ENCODE data around the gene HOXA9. TPM values are rescaled to one million over a fixed set of nuclear protein-coding genes. Genes with fewer than 3 reads are reported as not detected.

The HOXA9 gene
- polyA plus RNA-seq, 1 donor (not counting 4 experiments of a cell fraction or from before 2014, with no cell fraction given) = 28.1 TPM

DNA sequence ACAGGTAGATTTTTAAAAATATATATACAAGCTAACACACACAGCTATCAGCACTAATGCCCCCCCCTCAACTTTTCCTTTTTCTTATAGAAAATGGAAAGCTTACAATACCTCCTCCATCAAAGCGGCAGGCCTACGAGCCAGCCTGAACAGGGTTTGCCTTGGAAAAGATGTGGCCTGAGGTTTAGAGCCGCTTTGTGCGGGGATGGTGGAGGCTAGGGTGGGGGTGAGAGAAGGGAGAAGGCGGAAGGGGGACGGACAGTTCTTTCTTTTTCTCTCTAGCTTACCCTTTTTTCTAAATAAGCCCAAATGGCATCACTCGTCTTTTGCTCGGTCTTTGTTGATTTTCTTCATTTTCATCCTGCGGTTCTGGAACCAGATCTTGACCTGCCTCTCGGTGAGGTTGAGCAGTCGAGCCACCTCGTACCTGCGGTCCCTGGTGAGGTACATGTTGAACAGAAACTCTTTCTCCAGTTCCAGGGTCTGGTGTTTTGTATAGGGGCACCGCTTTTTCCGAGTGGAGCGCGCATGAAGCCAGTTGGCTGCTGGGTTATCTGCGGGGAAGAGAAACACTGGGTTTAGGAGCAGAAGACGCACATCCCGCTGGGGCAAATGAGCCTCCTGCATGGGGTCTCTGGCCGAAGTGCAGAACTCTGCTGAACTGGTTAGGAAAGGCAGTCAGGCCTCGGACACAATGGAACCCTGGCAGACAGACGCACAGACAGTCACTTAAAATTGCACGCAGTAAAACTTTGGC, 1.9 kb downstream of the HOXA9 start:
- peak overlapping the region; percentile 78 to 94 (median 84) for H3K4me3 ChIP-seq (ENCODE audit: control insufficient read depth in 2 of 3, extremely low read depth in 1 of 3, insufficient read depth in 2 of 3, low read depth in 1 of 3, low read length in 3 of 3)
- no peak for DNase-seq (ENCODE audit: low read depth, low spot score)
- H3K79me2 ChIP-seq (ENCODE audit: control insufficient read depth, insufficient read depth, low read length) = peaks cover 75% of the 10 kb centered on the region
- H2AFZ ChIP-seq (ENCODE audit: control insufficient read depth, low read length) = no peak overlapping the region
- TF ChIP-seq, protein P1, sequence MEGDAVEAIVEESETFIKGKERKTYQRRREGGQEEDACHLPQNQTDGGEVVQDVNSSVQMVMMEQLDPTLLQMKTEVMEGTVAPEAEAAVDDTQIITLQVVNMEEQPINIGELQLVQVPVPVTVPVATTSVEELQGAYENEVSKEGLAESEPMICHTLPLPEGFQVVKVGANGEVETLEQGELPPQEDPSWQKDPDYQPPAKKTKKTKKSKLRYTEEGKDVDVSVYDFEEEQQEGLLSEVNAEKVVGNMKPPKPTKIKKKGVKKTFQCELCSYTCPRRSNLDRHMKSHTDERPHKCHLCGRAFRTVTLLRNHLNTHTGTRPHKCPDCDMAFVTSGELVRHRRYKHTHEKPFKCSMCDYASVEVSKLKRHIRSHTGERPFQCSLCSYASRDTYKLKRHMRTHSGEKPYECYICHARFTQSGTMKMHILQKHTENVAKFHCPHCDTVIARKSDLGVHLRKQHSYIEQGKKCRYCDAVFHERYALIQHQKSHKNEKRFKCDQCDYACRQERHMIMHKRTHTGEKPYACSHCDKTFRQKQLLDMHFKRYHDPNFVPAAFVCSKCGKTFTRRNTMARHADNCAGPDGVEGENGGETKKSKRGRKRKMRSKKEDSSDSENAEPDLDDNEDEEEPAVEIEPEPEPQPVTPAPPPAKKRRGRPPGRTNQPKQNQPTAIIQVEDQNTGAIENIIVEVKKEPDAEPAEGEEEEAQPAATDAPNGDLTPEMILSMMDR (optimal IDR thresholded peaks at IDR 0.05 in 1 of 3, IDR thresholded peaks at IDR 0.05 in 1 of 3, conservative IDR thresholded peaks at IDR 0.05 in 1 of 3; ENCODE audit: extremely low read depth in 1 of 3, insufficient read depth in 2 of 3, low read length in 3 of 3) = no peak
- no peak for TF ChIP-seq EZH2 (IDR thresholded peaks at IDR 0.05; ENCODE audit: low read length)
- no peaks in the 10 kb centered on the region for H4K20me1 ChIP-seq (ENCODE audit: control insufficient read depth, extremely low read depth, insufficient read depth, low read length)
- H3K4me2 ChIP-seq (ENCODE audit: control insufficient read depth, extremely low read depth, insufficient read depth, low read depth, low read length) = peak overlapping the region; percentile 98
- H3K4me1 ChIP-seq (ENCODE audit: control insufficient read depth, extremely low read depth, insufficient read depth, low read length) = peaks cover 34% of the 10 kb centered on the region
- H3K9ac ChIP-seq (ENCODE audit: control insufficient read depth, extremely low read depth, insufficient read depth, low read length) = peak overlapping the region; percentile 83
- no peaks in the 10 kb centered on the region for H3K9me1 ChIP-seq (ENCODE audit: control insufficient read depth, extremely low read depth, insufficient read depth, low read length)
- H3K27ac ChIP-seq (ENCODE audit: control insufficient read depth, insufficient read depth, low read length) = peak overlapping the region; percentile 87
- H3K27me3 ChIP-seq (ENCODE audit: control insufficient read depth, extremely low read depth, insufficient read depth, low read length) = no peaks in the 10 kb centered on the region
- dilution Hi-C loops (cut with MboI; ENCODE audit: extremely low pct_ligation_motif_present, low sequenced_read_pairs) = no loop called here
- peaks cover 4 to 10% of the 10 kb centered on the region in 2 experiments for H3K36me3 ChIP-seq (ENCODE audit: control insufficient read depth in 2 of 2, extremely low read depth in 1 of 2, insufficient read depth in 2 of 2, low read length in 2 of 2)
- FAIRE-seq = peak; percentile 23
- H3K9me3 ChIP-seq (ENCODE audit: control insufficient read depth, low read depth, low read length) = no peaks in the 10 kb centered on the region

- TF ChIP-seq, protein P1 (optimal IDR thresholded peaks at IDR 0.05 in 1 of 3, IDR thresholded peaks at IDR 0.05 in 1 of 3, conservative IDR thresholded peaks at IDR 0.05 in 1 of 3; ENCODE audit: extremely low read depth in 1 of 3, insufficient read depth in 2 of 3, low read length in 3 of 3) = no peak
- TF ChIP-seq EZH2 (IDR thresholded peaks at IDR 0.05; ENCODE audit: low read length) = no peak
- H3K4me1 ChIP-seq (ENCODE audit: control insufficient read depth, extremely low read depth, insufficient read depth, low read length) = peaks cover 33% of the 10 kb centered on the region
- H3K9me1 ChIP-seq (ENCODE audit: control insufficient read depth, extremely low read depth, insufficient read depth, low read length) = no peaks in the 10 kb centered on the region
- no peak for FAIRE-seq
- peaks cover 67% of the 10 kb centered on the region for H3K79me2 ChIP-seq (ENCODE audit: control insufficient read depth, insufficient read depth, low read length)
- no peak overlapping the region for H2AFZ ChIP-seq (ENCODE audit: control insufficient read depth, low read length)
- H3K4me2 ChIP-seq (ENCODE audit: control insufficient read depth, extremely low read depth, insufficient read depth, low read depth, low read length) = peak overlapping the region; percentile 98
- dilution Hi-C loops (cut with MboI; ENCODE audit: extremely low pct_ligation_motif_present, low sequenced_read_pairs) = no loop called here
- peak overlapping the region; percentile 83 for H3K9ac ChIP-seq (ENCODE audit: control insufficient read depth, extremely low read depth, insufficient read depth, low read length)
- no peak for DNase-seq (ENCODE audit: low read depth, low spot score)
- no peaks in the 10 kb centered on the region for H4K20me1 ChIP-seq (ENCODE audit: control insufficient read depth, extremely low read depth, insufficient read depth, low read length)
- no peaks in the 10 kb centered on the region for H3K9me3 ChIP-seq (ENCODE audit: control insufficient read depth, low read depth, low read length)
- H3K4me3 ChIP-seq (ENCODE audit: control insufficient read depth in 2 of 3, extremely low read depth in 1 of 3, insufficient read depth in 2 of 3, low read depth in 1 of 3, low read length in 3 of 3) = peak overlapping the region; percentile 78 to 94 (median 84)
- peaks cover 4 to 10% of the 10 kb centered on the region in 2 experiments for H3K36me3 ChIP-seq (ENCODE audit: control insufficient read depth in 2 of 2, extremely low read depth in 1 of 2, insufficient read depth in 2 of 2, low read length in 2 of 2)
- no peaks in the 10 kb centered on the region for H3K27me3 ChIP-seq (ENCODE audit: control insufficient read depth, extremely low read depth, insufficient read depth, low read length)
- peak overlapping the region; percentile 87 for H3K27ac ChIP-seq (ENCODE audit: control insufficient read depth, insufficient read depth, low read length)
Observed at GRCh38 chr7:27162561-27163287, 2.6 kb downstream of the HOXA9 start.

Measured in keratinocyte (primary cell).